Middle frontal gyrus (tissue), 1 donor: ENCODE measurements around the gene DOCK2.

Source experiments
- DNase-seq: peaks from one replicate; pipeline ENCODE4 v3.0.0-alpha.2; 2015; ENCODE audit warnings: low spot score; ENCODE audit errors: extremely low spot score

The DOCK2 gene

GRCh38 chr5:170039830-170040229, 402.8 kb downstream of the DOCK2 start:
- DNase-seq = no peak

- DNase-seq = no peak
Observed at GRCh38 chr5:170046241-170046640, 409.2 kb downstream of the DOCK2 start.

- DNase-seq = no peak
Observed at GRCh38 chr5:170049713-170050112, 412.6 kb downstream of the DOCK2 start.

- DNase-seq = no peak
Observed at GRCh38 chr5:170053896-170054295, 416.8 kb downstream of the DOCK2 start.

GRCh38 chr5:170055606-170056005, 418.5 kb downstream of the DOCK2 start:
- DNase-seq = no peak

- no peak for DNase-seq
Observed at GRCh38 chr5:170056561-170057267, 419.6 kb downstream of the DOCK2 start.

- no peak for DNase-seq
Observed at GRCh38 chr5:170057311-170057710, 420.2 kb downstream of the DOCK2 start.

GRCh38 chr5:170059221-170059620, 422.1 kb downstream of the DOCK2 start:
- DNase-seq = no peak

GRCh38 chr5:170067152-170067551, 430.1 kb downstream of the DOCK2 start:
- no peak for DNase-seq

- no peak for DNase-seq
Observed at GRCh38 chr5:170067574-170068170, 430.6 kb downstream of the DOCK2 start.

GRCh38 chr5:170069512-170069911, 432.4 kb downstream of the DOCK2 start:
- DNase-seq = no peak

GRCh38 chr5:170070556-170071412, 433.7 kb downstream of the DOCK2 start:
- peak; percentile 27 for DNase-seq

- no peak for DNase-seq
Observed at GRCh38 chr5:170071748-170072147, 434.7 kb downstream of the DOCK2 start.

- no peak for DNase-seq
Observed at GRCh38 chr5:170075696-170076095, 438.6 kb downstream of the DOCK2 start.

- DNase-seq = no peak
Observed at GRCh38 chr5:170076211-170076610, 439.1 kb downstream of the DOCK2 start.

- DNase-seq = no peak
Observed at GRCh38 chr5:170076739-170077138, 439.7 kb downstream of the DOCK2 start.

- DNase-seq = no peak
Observed at GRCh38 chr5:170077526-170077925, 440.5 kb downstream of the DOCK2 start.

GRCh38 chr5:170078458-170078857, 441.4 kb downstream of the DOCK2 start:
- DNase-seq = no peak

- DNase-seq = no peak
Observed at GRCh38 chr5:170078931-170079330, 441.9 kb downstream of the DOCK2 start.

- no peak for DNase-seq
Observed at GRCh38 chr5:170080217-170080616, 443.1 kb downstream of the DOCK2 start.

- no peak for DNase-seq
Observed at GRCh38 chr5:170080786-170081445, 443.8 kb downstream of the DOCK2 start.

- DNase-seq = no peak
Observed at GRCh38 chr5:170081616-170082015, 444.5 kb downstream of the DOCK2 start.
